Measurements from ENCODE around the gene ESRRB. TPM values are rescaled to one million over a fixed set of nuclear protein-coding genes. Genes with fewer than 3 reads are reported as not detected.

The ESRRB gene
- total RNA-seq, 2 donors from 2014 or later = 1.1 to 1.2 TPM

GRCh38 chr14:76395161-76395560 is 19.2 kb downstream of the ESRRB start:
- no peaks in the 10 kb centered on the region for H3K36me3 Mint-ChIP-seq (ENCODE audit: low read depth)
- peaks cover 9% of the 10 kb centered on the region for H3K27me3 Mint-ChIP-seq (ENCODE audit: insufficient read depth)
- no peaks in the 10 kb centered on the region for H3K27me3 ChIP-seq (ENCODE audit: control insufficient read depth, insufficient read depth, low read length, poor library complexity, severe bottlenecking)
- H3K27ac Mint-ChIP-seq = no peak overlapping the region
- no peak for TF ChIP-seq CTCF (conservative IDR thresholded peaks at IDR 0.05)
- H3K27ac ChIP-seq (ENCODE audit: low read depth, low read length) = no peak overlapping the region
- H3K4me1 ChIP-seq (ENCODE audit: control insufficient read depth, insufficient read depth, low read length) = no peaks in the 10 kb centered on the region
- H3K36me3 ChIP-seq (ENCODE audit: control insufficient read depth, insufficient read depth, low read length) = no peaks in the 10 kb centered on the region
- no peak for DNase-seq
- no peaks in the 10 kb centered on the region for H3K9me3 ChIP-seq (ENCODE audit: control insufficient read depth, low read length)
- H3K9me3 Mint-ChIP-seq = no peaks in the 10 kb centered on the region
- 80 to 91% methylated on average over 7 to 8 of the region's 8 CpGs for WGBS, 2 experiments (ENCODE audit: insufficient coverage in 1 of 2, insufficient read length in 1 of 2)
- H3K4me1 Mint-ChIP-seq = peaks cover 12% of the 10 kb centered on the region
- no peak overlapping the region for H3K4me3 Mint-ChIP-seq
- no peak overlapping the region for H3K4me3 ChIP-seq (ENCODE audit: low read length)
- no peak overlapping the region for H3K9ac ChIP-seq (ENCODE audit: extremely low read depth, low read length, poor library complexity, severe bottlenecking)

- no peak overlapping the region for H3K27ac ChIP-seq (ENCODE audit: low read depth, low read length)
- H3K36me3 Mint-ChIP-seq (ENCODE audit: low read depth) = no peaks in the 10 kb centered on the region
- 90% methylated on average over 19 of the region's 19 CpGs for WGBS, 2 experiments (ENCODE audit: insufficient coverage in 1 of 2, insufficient read length in 1 of 2)
- no peaks in the 10 kb centered on the region for H3K27me3 ChIP-seq (ENCODE audit: control insufficient read depth, insufficient read depth, low read length, poor library complexity, severe bottlenecking)
- no peak overlapping the region for H3K4me3 Mint-ChIP-seq
- no peaks in the 10 kb centered on the region for H3K4me1 ChIP-seq (ENCODE audit: control insufficient read depth, insufficient read depth, low read length)
- H3K27me3 Mint-ChIP-seq (ENCODE audit: insufficient read depth) = peaks cover 20% of the 10 kb centered on the region
- TF ChIP-seq CTCF (conservative IDR thresholded peaks at IDR 0.05) = no peak
- no peaks in the 10 kb centered on the region for H3K9me3 Mint-ChIP-seq
- no peak overlapping the region for H3K27ac Mint-ChIP-seq
- no peak overlapping the region for H3K4me3 ChIP-seq (ENCODE audit: low read length)
- no peak overlapping the region for H3K9ac ChIP-seq (ENCODE audit: extremely low read depth, low read length, poor library complexity, severe bottlenecking)
- H3K36me3 ChIP-seq (ENCODE audit: control insufficient read depth, insufficient read depth, low read length) = no peaks in the 10 kb centered on the region
- H3K9me3 ChIP-seq (ENCODE audit: control insufficient read depth, low read length) = no peaks in the 10 kb centered on the region
- DNase-seq = no peak
- H3K4me1 Mint-ChIP-seq = peaks cover 13% of the 10 kb centered on the region
These were observed 20.8 kb downstream of the ESRRB start for GRCh38 chr14:76396714-76397187.

GRCh38 chr14:76405627-76406026 is 29.7 kb downstream of the ESRRB start:
- Mint-ChIP-seq H3K4me3 (no peak overlapping the region), H3K9me3 (no peaks in the 10 kb centered on the region), H3K36me3 (ENCODE audit: low read depth) (no peaks in the 10 kb centered on the region), H3K4me1 (peaks cover 55% of the 10 kb centered on the region), H3K27ac (peak overlapping the region; percentile 41), H3K27me3 (ENCODE audit: insufficient read depth) (peaks cover 8% of the 10 kb centered on the region)
- H3K9ac ChIP-seq (ENCODE audit: extremely low read depth, low read length, poor library complexity, severe bottlenecking) = no peak overlapping the region
- H3K36me3 ChIP-seq (ENCODE audit: control insufficient read depth, insufficient read depth, low read length) = no peaks in the 10 kb centered on the region
- 89% methylated on average over 6 of the region's 7 CpGs; no CpG with 5 or more reads in 1 of the 2 experiments for WGBS, 2 experiments (ENCODE audit: insufficient coverage in 1 of 2, insufficient read length in 1 of 2)
- H3K9me3 ChIP-seq (ENCODE audit: control insufficient read depth, low read length) = no peaks in the 10 kb centered on the region
- no peak overlapping the region for H3K27ac ChIP-seq (ENCODE audit: low read depth, low read length)
- H3K27me3 ChIP-seq (ENCODE audit: control insufficient read depth, insufficient read depth, low read length, poor library complexity, severe bottlenecking) = no peaks in the 10 kb centered on the region
- no peak for DNase-seq
- no peak overlapping the region for H3K4me3 ChIP-seq (ENCODE audit: low read length)
- no peak for TF ChIP-seq CTCF (conservative IDR thresholded peaks at IDR 0.05)
- peaks cover 4% of the 10 kb centered on the region for H3K4me1 ChIP-seq (ENCODE audit: control insufficient read depth, insufficient read depth, low read length)
